HL-60/S4 (cell line): Measurements from ENCODE around the gene APBB2.
"Not testable (repeated sequence)": the region's sequence is repeated elsewhere in the genome, so short reads cannot be mapped to it uniquely, and the experiment has no call there.

Experiments
- in situ Hi-C: fragments of 300-500 bp; cut with MboI; formaldehyde crosslinking; loops from 2 replicates; pipeline ENCODE4 v1.14.3; 2022; ENCODE audit warnings: low sequenced_read_pairs

The APBB2 gene

DNA sequence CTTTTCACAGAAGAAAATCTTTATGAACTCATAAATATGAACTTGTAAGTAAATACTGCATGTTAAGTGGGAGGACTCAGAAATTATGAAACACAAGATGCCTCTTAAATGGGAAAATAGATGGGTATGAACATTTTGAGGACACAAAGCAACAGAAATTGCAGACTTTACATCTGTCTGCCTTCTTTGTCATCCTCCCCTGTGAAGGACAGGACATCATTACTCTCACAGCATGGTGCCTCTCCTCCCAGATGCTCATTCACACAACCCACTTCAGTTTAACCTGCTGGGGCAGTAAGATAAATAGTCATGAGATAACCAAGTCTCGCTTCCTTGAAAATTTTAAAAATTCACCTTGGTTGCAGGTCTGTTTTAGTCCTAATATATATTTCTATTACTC is 144.5 kb downstream of the APBB2 start:
- in situ Hi-C loops = no loop called here

DNA sequence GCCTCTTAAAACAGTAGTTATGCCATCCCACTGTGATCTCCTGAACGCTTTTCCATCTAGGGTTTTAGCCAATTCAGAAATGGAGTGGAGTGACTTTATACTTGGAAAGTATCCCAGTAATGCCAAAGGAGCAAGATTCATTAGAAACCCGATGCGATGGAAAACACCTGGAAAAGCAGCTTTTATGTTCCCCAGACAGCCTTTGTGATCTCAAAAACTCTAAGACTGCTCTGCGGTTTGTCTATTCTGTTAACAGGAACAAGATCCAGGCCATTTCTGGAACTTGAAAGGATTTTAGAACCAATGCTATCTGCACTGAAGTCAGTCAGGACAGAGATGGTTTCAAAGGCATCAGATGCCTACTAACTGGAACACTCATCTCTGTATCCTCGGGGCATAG is 145.1 kb downstream of the APBB2 start:
- in situ Hi-C loops = no loop called here

DNA sequence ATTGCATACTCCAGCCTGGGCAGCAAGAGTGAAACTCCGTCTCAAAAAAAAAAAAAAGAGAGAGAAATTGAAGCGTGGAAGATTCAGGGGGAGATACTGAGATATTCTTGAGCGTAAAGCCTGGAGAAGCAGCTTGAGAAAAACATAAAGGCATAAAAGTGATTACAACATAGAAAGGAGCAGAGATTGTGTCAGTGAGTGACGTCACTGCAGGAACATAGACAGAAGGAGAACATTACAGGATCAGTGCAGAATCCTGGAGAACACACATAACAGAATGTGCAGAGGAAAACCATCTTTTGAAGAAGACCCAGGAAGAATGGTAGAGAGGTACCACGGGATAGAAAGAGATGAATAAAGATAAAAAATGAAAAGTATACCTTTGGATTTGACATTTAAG is 147.0 kb downstream of the APBB2 start:
- in situ Hi-C loops = no loop called here

DNA sequence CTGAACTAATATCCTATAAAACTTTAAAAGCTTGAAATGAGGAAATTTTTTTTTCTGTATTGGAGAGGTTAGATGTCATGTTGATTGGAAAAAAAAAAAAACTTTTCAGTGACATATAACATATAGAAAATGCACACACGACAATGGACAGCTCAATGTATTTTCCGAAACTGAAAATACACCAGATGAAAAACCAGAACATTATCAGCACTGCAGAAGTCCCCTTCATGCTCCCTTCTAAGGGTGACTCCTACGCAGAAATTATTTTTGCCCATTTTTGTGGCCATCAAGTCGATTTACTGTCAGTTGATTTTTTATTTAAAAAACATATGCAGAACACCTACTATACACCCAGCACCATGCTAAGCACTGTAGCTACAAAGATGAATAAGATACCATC is 148.3 kb downstream of the APBB2 start:
- in situ Hi-C loops = no loop called here

DNA sequence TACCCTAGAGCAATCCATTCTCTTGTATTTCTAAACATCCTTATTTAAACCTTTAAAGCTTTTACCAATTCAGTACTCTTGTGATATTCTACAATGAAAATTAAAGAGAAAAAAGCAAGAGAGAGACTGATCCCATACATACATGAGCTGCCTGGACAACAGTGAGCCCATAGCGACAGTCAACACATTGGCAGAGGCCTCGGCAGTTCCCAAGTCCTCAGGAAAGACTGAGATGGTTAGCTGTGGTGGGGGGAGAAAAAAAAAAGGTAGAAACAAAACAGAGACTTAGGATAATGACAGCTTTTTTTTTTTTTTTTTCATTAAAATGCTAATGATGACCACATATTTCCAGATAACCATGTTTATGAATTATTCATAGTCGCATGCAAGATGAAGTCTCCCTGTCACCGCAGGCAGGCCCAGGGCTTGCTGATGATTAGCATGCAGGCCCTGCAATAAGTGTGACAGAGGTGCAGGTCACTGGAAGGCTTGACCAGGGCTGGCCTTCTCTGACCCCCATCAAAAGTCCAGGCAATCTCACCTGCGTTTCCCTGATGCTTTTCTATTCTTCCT is 148.8 kb downstream of the APBB2 start:
- in situ Hi-C loops = no loop called here

DNA sequence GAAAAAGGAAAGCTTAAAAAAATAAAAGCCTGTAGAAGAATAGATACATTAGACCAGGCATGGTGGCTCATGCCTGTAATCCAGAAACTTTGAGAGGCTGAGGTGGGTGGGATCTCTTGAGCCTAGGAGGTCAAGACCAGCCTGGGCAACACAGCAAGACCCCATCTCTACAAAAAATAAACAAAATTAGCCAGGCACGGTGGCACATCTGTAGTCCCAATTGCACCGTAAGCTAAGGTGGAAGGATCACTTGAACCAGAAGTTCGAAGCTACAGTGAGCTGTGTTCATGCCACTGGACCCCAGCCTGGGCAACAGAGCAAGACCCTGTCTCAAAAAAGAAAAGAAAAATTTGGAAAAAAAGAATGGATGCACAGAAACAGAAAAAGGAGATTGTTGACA is 149.4 kb downstream of the APBB2 start:
- in situ Hi-C loops = no loop called here

DNA sequence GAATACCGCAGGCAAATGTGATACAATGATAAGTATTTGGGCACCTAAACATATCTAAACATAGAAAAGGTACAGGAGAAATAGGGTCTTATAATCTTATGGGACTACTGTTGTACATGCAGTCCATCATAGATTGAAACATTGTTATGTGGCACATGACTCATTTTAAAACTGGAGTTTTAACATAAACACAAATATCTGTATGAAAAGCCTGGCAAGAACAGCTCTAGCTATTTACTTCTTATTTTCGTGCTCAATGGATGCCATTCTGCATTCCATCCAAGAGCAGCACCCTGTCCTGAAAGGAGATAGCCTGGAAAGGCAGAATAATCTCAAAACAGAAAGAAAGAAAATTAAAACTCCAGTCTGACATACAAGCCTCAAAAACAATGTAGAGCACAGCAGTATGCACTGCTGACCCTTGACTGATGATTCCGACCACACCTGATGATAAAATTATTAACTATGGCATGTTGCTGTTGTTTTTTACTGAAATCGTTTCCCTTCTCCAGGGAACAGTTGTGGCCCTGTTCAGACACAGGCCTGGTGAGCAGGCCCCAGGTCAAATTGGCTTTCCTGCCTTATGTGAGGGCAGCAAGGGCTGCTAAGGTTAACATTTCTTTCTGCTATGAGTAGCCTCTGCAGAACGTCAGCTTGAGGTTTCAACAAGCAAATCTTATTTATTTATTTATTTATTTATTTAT is 152.7 kb downstream of the APBB2 start:
- in situ Hi-C loops = no loop called here

DNA sequence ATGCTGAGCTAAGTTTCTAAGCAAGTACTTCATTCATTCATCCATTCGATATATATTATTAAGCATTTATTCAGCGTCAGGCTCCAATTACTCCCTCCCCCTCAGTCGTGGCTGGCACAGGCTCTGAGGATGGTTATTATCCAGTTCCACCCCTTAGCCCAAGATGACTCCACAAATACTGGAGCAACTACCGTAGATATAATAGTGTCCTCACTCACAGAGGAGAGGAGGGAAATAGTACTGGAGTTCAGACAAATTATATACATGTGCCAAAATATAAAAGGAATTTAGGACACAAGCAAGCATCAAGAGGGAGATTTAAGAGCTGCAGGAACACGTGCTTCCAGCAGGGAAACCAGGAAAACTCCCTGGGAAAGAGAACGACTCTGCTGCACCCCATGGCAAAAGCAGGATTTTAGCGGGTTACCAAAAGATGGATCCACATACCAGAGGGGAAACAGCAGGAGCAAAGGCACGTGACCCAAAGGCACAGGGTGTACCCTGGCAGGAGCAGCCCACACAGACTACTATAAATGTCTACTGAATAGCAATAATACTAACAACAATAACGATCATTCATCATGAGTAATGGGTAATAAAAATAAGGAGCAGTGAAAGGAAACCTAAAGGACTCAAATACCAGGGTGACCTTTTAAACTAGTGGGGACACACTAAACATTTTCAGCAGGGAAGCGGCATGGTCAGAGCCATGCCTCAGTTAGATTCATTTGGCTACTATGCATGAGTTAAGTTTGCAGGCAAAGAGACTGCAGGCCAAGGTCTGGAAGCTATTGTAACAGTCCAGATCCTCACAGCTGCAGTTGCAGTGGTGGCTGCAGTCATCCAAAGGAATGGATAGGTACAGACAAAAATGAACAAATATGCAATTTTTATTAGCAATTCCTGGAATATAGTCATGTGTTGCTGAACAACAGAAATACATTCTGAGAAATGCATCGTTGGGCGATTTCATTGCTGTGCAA is 153.7 kb downstream of the APBB2 start:
- in situ Hi-C loops = no loop called here

DNA sequence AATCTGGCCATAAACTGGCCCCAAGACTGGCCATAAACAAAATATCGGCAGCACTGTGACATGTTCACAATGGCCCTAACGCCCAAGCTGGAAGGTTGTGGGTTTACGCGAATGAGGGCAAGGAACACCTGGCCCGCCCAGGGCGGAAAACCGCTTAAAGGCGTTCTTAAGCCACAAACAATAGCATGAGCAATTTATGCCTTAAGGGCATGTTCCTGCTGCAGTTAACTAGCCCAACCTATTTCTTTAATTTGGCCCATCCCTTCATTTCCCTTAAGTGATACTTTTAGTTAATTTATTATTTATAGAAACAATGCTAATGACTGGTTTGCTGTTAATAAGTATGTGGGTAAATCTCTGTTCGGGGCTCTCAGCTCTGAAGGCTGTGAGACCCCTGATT is 154.9 kb downstream of the APBB2 start:
- in situ Hi-C loops = not testable (repeated sequence)

DNA sequence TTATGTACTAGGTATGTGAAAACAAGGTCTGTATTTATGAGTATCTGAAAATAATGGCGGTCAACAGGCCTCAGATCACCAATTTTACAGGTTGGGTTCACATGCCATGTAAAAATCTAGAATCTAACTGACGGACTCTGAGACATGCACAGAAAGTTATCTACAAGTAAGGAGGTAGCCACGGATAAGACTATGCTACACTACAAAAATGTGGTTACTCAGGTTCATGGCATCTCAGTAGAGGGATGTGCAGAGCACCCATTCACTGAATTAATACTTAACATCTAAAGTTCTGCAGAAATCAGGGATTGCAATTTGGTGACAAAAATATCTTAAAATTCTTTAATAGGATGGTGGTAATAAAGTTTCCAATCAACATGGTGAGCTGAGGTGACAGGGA is 155.9 kb downstream of the APBB2 start:
- in situ Hi-C loops = no loop called here

DNA sequence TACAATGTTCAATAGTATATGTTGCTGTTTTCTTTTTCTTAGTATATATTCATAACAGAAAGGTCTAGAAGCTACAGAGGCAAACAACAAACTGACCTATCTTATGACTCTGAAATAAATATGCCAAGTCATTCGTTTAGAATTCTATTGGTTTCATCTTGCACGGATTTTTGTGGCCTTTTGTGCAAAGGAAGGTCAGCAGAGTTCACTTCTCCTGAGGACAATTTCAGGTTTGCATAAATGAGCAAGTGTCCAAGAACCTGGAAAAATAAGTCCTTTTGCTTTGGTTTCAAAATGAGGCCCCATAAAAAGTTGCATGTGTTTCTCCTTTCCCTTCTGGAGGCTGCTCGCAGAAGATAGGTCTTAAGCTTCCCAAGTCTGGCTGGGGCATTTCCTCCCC is 156.9 kb downstream of the APBB2 start:
- in situ Hi-C loops = no loop called here

DNA sequence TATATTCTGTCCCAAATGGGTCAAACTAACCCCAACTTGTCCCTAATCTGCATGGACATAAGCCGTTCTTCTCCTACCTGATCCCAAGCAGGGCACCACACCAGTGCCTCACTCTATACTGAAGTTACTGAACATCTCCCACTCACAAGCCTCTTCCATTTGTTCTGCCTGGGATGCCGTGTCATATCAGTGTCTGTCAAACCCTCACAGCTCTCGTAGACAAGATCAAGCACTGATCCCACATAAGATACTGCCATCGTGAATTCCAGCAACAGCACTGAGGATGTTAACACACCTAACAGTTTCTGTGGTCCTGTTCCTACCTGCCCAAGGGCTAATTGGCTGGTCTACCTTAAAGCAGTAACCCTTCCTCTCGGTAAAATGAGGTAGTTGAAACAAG is 162.1 kb downstream of the APBB2 start:
- in situ Hi-C loops = no loop called here

DNA sequence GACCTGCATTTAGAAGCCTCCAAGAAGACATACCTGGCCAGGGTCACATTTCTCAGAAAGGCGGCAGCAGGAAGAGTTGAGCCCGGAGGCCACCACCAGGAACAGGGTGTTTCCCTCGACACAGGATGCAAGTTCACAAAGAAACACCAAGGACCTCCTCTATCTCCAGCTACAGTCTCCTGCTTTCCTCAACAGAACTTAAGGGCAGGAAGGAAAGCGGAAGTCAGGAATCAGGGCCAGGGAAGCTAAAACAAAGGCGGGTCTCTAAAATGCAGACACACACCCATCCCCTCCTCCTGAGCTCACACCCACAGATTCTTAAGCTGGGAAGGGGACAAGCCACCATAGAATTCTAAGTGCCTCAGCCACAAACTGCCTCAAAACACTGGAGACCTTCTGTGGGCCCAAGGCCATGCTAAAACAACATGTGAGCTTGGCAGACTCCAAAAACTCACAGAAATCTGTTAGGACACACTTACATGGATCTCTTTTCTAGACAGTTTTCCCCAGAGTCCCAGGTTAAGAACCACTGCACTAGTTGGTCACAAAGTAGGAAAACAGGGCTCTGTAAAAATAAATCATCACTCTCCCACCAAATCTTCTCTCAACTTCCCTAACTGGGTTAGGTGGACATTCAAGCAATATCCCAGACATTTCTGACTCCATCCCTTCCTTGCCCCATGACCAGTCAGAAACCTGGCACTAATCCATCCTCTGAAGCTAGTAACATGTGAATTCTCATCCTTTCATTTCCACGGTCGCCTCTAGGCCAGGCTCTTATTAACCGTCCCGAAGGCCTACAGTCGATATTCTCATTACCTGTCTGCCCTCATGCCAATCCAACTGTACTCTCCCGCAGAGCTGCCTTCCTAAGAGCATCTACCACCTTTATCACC is 163.2 kb downstream of the APBB2 start:
- in situ Hi-C loops = no loop called here

DNA sequence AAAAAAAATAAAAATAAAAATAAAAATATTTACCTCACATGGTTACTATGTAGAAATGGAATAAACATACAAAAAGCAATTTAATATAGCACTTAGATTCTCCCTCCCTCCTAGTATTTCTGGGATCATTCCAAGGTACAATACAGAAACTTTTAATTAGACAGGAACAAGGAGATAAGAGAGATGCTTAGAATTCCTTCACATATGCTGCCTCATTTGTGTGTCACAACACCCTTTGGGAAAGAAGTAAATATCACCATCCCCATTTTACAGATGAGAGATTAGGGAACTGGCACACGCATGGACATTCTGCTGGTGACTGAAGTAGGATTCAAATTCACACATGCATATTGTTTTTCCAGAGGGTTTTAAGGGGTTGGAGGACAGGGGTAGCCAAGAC is 164.2 kb downstream of the APBB2 start:
- in situ Hi-C loops = no loop called here

DNA sequence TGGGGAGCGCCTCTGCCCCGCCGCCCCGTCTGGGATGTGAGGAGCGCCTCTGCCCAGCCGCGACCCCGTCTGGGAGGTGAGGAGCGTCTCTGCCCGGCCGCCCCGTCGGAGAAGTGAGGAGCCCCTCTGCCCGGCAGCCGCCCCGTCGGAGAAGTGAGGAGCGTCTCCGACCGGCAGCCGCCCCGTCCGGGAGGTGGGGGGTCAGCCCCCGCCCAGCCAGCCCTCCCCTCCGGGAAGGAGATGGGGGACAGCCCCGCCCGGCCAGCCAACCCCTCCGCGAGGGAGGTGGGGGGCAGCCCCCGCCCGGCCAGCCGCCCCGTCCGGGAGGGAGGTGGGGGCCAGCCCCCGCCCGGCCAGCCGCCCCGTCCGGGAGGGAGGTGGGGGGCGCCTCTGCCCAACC is 165.2 kb downstream of the APBB2 start:
- in situ Hi-C loops = not testable (repeated sequence)

DNA sequence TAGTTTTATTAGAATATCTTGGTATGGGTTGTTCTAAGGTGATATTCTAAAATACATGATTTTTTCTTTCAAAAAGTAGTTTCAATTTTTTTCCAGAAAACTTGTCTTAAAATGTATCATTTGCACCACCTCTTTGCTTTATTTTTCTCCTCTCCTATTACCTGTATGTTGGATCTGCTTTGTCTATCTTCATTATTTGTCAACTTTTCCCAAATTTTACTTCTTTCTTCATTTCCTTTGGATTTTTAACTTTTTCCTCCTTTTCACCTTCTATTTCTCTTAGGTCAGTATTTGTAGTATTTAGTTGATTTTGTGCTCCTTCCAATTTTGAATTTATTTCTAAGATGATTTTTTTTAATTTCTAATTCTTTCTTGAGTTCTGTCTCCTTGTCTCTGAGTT is 169.6 kb downstream of the APBB2 start:
- in situ Hi-C loops = no loop called here

DNA sequence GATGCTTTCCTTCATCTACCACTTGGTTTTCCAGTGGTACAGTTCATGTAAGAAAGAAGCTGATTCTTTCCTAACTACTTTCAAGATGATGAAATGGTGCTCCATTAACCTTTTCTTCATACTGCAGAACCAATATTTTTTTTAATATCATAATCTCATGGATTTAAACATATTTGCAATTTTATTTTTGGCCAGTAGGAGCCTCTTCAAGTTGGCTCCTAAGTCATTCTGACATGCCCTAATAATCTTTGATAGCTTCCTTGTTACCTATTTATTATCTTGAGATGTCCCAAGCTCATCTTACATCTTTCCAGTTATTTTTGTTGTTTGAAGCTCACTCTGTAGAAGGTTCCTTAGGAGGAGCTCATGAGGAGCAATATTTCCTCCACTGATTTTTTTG is 170.2 kb downstream of the APBB2 start:
- in situ Hi-C loops = no loop called here

DNA sequence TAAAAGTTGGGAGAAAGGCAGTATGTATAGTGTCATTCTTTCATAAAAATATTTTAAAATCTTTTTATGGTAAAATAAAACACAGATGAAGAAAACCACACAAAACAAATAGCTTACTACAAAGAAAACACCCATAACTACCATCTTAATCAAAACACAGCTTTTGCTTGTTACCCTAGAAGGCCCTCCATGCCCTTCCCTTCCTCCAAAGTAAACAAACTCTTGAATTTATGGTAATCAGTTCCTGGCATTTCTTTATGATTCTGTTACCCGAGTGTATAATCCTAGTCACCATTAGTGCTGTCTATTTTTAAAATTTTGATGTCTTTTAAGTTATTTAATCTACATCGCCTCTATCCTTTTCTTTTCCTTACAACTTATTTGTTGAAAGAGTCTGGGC is 170.9 kb downstream of the APBB2 start:
- in situ Hi-C loops = no loop called here

DNA sequence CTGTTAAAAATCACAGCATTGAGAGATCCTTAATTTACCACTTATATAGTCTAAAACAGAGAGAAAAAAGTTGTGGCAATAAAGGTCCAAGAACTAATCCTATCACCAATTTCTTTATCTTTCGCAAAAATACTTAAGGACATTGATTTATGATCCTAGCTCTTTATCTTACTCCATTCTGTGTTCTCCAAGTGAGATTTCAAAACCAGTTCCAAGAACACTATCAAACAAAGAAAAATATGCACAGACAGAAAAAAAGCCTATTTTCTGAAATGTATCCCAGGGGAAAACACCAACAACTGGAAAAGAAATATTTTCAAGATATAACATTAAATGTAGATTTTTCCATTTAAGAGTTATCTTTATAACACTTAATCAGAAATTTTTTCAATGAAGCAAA is 172.8 kb downstream of the APBB2 start:
- in situ Hi-C loops = no loop called here

DNA sequence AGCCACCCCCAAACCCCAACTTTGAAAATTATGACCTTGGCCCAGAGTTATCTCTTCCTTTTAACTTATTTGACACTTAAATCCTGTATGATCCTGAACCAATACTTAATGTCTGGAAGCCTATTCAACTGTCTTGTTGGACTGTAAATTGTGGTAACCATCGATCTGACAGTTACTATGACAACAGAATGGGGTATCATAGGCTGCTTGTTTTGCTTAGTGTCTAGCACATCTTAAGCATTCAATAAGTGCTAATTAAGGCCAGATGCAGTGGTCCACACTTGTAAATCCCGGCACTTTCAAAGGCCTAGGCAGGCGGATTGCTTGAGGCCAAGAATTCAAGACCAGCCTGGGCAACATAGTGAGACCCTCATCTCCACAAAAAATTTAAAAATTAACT is 175.0 kb downstream of the APBB2 start:
- in situ Hi-C loops = no loop called here

DNA sequence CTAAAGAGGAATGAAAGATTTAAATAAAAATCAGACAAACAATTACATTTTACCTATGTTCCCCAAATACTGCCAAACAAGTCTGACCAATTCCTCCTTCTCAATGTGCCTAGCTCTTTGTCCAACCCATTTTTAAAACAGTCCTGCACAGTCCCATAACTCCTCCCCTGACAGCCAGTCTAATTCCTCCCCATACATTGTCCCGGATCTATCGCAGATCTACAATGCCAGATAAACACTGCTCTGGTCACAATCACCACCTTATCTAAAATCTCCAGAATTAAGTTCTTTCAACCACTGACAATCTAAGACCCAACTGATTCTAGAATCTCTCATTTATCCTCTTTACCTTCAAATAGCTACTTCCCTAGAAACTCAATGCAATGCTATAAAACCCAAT is 176.0 kb downstream of the APBB2 start:
- in situ Hi-C loops = no loop called here
